Fibroblast of skin of left biceps (primary cell): Measurements from ENCODE around the gene ASCC1.

Source experiments
- DNase-seq, 2 experiments: peaks; one replicate each; pipeline ENCODE4 v3.0.0-alpha.2; 2013; ENCODE audit warnings: low read depth in 2 of 2

The ASCC1 gene

DNA sequence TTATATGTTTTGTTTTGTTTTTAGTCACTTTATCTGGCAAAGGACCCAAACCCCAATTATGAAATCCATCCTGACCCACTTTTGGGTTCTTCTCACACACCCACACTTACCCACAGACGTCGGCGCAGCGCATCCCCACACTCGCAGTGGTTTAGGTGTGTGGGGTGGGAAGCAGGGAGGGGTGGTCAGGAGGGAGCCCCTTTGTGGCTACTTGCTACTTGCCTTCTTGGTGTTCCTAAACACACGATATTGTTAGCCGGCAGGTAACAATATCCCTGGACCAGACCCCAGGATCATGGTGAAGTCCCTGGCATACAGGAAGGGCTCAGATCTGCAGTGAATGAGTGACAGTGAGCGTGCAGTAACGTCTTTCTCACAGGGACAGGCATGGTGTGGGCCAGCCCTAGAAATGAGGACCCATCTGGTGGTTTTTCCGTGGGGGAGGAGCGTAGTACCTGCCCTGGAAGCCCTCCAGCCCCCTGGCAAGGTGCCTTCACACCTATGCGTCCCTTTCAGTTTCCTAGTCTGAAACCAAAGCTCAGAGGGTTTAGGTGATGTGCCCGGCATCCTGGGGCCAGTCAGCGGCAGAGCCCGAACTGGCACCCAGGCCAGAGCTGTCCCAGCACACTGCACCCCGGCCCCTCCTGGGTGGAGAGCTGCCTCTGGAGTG lies 132.2 kb downstream of the ASCC1 start:
- no peak for DNase-seq

DNA sequence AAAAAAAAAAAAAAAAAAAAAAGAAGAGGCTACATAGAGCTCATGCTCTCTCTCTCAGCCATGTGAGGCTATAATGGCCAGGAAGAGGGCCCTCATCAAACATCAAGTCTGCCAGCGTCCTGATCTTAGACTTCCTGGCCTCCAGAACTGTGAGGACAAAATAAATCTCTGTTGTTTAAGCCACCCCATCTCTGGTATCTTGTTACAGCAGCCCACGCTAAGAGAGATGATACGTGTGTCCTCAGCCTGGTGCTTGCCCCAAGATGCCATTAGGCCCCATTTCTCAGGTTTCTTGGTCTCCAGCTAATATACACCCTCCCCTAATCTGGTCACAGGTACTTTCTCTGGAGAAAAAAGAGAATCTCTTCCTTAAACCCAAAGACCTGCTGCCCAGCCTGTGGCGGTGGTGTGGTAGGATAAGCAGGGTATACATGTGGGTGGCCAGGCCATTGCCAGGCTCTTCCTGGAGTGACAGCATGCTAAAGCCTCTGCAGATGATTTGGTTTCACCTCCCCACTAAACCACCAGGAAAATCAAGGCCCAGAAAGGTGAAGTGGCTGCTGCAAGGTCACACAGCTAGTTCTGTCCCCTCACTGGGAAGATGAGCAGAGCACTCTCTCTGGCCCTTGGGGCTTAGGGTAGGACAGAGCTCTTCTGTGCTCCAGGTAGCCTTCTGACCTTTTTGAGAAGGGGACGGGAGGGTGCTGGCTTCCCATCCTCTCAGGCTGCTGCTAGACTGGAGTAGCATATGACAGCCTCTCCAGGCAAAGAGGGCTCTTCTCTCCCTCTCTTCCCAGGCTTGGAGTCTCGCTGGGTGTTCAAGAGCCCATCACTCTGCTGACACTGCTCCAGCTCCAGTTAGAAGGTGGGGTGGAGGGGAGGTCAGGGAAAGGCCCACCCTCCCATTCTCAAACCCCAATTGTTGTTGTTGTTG lies 133.0 kb downstream of the ASCC1 start:
- DNase-seq, result no peak

DNA sequence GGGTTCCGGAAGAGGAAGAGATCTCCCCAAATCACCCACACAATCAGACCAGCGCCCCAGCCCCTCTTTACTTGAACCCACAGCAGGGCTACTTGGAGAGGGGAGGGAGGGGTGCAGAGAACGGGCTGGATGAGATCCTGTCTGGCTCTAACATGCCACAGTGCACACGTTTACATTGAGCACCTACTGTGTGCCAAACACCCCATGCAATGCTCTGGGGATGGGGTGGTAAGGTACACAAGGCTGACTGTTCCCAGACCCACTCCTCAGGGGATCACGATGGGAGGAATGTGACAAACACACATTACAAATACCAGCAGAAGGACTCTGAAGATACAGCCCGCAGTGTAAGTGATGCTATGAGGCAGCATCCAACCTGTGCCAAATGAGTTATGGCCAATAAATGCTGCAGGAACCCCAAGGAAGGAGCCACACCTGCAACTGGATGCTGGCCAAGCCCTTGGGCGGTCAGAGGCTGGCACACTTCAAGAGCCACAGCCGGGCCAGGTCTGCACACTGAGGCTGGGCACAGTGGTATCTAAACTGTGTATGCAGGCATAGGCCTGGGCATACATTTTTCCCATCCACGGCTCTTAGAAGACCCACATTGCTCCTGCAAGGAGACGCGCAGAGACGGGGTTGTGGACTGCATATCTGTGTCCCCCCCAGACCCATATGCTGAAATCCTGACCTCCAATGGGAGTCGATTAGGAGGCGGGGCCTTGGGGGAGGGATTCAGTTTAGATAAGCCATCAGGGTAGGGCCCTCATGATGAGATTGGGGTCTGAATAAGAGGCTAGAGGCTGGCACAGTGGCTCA lies 134.1 kb downstream of the ASCC1 start:
- no peak for DNase-seq

DNA sequence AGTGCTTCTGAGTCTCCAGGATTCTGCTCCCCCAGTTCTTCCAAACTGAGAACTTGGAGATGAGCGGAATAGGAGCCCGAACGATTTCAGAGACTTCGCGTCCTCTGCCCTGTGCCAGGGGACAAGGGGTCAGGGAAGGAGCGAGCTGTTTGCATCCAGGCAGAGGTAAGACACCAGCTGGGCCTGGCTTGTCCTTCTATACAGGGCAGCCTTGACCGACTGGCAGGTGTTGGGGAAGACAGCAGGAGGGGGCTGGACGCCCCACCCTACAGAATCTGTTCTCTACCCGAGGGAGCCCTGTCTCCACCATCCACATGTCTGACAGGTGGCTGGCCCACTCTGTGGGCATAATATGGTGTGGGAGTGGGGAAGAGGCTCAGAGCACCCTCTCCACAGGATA lies 134.9 kb downstream of the ASCC1 start:
- DNase-seq, result no peak

DNA sequence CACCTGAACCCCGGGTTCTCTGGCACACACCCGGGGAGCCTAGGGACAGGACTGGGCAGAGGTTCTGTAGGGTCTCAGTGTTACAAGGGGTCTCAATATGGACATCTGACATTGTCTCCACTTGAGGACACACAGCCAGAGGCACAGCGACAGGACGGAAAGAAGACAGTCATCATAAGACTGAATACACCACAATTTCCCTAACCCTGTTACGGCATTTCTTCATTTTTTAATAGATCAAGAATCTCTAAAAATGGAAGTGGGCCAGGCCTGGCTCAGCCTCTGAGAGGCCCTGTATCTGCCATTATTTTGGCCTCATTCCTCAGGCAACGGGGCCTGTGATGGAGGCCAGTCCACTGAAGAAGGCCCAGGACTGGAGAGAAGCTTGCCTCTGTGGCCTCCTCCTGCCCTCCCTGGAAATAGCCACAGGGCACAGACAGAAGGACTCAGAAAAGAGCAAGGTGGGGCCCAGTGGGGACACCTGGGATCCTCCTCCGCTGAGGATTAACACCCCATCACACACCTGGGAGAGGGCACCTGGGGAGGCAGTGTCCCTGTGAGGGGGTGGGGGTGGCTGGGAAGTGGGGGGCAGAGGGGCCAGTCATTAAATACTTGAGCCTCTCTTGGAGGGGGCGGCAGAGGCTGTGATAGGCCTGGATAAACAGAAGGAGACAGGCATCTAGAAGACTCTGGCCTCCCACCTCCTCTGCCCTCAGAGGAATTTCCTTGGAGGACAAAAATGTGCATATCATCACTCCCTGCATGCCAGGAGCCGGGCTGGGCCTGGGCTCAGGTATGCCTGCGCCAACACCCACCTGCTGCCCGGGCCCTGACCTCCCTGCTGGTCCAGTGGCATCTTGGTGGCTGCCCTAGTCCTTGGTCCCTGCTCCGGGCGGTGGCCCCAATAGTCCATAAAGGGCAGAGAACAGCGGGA lies 135.8 kb downstream of the ASCC1 start:
- DNase-seq, result no peak

DNA sequence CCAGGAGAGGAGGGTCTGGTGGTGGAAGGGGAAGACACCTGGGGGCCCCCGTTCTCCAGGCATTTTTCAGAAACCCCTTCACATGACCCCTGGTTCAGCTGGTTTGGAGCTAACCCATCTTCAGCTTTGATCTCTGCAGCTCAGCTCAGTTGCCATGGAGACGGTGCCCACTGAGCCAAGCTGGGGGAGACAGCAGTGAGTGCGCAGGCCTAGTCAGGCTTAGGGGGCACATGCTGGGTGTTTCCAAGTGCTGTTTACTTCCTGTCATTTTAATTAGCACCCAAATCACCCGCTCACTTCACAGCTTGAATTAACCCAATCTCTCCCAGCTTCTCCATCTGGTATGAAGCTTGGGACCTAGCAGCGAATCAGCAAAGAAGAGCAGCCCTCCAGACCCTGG lies 136.7 kb downstream of the ASCC1 start:
- DNase-seq, result no peak

DNA sequence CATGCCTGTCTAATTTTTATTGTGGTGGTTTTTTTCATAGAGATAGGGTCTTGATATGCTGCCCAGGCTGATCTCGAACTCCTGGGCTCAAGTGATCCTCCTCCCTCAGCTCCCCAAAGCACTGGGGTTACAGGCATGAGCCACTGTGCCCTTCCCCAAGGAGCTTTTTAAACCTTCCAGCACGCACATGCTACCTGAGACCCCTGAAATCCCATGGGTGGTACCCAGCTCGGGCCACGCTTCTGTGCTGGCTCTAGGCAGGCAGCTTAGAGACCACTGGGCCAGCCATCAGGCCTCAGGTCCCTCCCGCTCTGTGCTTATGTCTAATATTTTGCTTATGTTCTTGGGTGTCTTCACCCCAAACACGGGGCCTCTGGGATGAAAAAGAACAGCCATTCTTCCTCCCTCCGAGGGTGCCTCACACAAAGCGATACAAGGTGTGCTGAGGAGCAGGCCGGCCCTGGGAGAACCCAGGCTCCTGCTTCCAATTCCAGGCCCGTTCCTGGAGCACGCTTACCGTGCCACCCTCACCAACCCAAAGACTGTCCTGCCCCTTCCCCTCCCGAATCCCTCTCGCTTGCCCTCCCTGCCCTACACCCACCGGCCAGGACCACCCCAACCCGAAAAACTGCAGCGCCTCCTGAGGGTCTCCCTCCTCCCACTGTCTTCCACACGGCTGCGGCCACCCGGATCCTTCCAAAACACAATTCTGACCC lies 138.6 kb downstream of the ASCC1 start:
- DNase-seq, result no peak

DNA sequence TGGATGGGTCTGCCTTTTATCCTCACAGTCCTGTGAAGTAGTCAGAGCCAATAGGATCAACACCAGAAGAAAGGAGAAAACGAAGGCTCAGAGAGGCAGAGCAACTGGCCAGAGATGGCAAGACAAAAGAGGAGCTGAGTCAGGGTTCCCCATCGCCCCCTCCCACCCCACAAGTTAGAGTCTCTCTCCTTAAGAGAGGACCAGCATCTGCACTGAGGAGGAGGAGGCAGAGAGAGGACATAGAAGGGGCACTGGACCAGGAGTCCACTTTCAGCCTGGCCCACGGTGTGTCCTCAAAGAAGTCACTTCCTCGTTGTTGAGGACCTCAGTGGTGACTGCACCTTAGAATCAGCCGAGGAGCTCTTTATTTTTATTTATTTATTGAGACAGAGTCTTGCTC lies 139.3 kb downstream of the ASCC1 start:
- no peak for DNase-seq

DNA sequence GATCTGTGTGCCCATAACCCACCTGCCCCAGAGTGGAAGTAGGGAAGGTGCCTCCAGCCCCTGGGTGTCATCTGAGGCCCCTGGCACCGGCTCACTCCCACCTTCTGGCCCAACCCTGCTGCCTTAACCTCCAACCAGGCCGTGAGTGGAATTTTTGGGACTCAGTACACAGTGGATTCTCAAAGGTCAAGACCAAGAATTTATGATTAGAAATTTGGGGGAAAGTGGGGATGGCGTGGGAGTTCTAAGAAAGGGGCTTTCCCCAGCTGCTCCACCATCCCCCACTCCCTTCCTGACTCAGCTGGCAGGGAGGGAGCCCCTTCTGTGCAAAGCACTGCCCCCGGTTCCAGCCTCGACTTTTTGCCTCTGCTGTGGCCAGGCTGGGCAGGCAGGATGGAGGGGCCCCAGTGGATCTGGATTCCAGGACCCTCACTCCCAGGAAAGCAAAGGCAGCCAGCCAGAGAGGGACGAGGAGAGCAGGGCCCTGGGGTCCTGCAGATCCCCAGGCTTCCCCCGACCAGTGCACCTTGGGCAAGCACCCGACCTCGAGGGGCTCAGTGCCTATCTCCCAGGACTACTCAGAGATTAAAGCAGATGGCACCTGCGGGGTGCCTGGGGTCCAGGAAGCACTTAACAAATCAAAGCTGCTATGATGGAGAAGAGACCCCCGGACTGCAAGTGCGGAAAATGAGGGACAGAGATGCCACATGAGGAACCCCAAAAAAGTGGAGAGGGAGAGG lies 140.5 kb downstream of the ASCC1 start:
- DNase-seq, result no peak

DNA sequence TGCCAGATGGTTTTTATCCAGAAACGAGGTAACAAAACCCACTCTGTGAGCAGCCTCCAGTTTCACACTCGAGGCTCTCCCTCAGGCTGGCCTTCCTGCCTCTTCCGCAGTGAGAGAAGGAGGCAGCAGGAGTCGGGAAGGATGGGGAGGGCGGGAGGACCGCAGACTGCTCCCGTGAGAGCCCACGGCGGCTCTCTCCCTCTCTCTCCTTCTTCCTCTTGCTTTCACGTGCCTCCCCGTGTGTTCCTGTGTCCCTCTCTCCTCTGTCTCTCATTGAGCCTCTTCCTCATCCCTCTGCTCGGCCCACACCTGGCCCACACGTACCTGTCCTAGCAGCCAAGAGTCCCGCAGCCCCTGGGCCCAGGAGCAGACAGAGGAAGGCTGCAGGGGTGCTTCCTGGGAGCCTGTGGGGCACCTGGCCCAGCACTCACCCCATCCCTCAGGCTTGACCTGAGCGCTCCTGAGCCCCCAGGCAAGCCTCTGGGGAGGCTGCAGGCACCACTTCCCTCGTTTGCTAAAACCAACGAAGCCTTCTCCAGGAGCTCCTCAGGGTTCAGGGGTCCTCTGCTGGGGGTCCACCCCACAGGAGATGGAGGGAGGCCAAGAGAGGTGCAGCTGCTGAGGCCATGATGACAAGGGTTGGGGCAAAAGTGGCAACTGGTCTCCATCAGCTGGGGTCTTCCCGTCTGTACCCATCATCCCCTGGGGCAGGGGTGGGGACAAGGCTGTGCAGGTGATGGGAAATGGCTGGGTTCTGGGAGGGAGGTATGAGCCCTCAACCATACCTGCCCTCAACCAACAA lies 141.3 kb downstream of the ASCC1 start:
- no peak for DNase-seq

DNA sequence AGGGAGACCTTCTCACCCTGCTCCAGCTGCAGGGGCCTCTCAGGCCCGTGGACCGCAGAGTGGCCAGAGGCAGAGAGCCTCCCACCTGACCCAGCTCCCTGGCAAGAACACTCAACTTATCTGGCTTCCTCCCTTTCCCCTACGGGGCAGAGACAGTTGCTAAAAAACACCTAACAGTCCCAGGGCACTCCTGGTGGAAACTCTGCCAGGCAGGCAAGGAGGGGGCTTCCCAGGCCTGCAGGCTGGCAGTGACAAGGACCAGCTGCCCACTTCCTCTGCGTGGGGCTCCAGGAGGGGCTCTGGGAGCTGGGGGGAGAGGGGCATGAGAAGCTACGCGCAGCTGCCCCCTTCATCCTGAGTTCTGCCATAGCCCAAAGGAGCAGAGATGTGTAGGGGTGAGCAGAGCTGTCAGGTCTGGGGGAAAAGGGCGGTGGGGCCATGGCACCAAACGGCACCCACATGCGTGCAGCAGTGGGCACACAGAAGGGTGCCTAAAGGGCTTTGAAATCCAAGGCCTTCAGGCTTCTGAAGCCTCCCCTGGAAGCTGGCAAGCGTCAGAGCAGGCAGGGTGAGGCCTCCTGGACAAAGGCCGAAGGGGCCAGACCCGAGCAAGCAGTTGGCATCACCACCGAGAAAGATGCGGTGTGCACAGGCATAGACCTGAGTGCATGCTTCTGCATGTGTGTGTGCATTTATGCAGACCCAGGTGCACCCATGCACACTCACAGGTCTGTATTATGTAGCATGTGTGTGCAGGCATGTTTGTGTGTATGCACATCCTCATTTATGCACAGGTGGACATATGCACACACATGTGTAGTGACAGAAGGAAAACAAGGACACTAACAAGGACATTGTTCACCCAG lies 142.1 kb downstream of the ASCC1 start:
- no peak for DNase-seq

DNA sequence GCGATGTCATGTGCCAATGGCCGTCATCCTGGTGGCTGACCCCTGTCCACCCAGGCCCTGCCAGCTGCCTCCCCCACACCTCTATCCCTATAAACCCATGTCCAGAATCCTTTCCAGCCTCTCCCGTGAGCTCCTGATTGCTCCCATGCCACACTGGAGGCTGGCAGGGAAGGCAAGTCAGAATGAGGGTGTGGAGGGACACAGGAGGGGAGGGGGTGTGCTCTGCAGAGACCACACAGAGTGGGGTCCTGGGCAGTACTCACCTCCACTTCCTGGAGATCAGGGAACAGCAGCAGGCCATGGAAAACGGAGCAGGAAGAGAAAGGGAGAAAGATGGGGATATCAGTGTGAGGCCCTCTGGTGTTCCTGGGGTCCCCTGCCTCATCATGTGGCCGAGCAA lies 143.4 kb downstream of the ASCC1 start:
- DNase-seq, result no peak

DNA sequence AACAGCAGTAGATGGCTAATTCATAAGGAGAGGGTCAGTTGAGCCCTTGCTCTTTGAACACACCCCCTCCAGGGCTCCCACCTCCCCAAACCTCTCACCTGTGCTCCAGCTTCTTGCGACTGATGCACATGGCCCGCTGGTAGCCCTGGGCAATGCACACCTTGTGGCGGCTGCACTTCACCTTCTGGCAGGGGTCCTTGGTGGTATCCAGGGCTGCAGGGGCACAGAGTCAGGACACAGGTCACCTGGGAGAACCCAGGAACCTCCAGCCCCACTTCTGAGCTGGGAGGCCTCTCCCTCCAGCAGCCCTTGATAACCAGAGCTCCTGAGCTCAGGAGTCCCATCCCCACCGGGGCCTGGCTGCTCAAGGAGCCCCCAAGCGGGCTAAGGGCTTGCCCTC lies 144.0 kb downstream of the ASCC1 start:
- DNase-seq, result no peak

DNA sequence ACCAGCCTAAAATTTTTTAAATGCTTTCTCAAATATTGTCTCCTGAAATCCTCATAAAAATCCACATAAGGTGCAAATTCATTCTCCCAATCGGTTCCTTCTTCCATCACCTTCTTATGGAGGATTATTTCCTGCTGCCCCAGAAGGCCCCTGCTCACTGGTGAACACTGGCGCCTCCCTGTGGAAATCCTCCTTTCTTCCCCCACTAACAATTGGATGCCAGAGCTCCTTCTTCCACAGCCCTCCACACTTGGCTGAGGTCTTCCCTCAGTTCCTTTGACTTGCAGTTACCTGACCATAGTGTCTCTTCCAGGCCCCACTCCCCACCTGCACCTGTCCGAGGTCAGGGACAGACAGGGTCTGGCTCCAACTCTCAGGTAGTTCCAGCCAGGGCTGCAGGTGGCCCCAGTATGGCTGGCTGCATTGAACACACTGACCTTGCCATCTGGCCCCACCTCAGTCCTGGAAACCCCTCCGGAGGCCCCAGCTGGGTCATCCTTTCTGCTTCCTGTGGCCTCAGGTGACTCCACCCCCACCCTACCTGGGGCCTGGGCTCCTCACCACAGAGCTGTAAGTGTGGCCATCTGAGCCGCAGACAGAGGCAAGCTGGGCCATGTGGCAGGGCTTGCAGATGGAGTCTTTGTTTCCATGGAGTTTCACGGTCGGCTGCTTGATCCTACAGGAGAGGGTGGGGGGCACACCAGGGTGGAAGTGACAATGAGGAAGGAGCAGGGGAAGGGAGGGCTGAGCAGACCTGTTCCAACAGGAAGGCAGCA lies 146.1 kb downstream of the ASCC1 start:
- no peak for DNase-seq

DNA sequence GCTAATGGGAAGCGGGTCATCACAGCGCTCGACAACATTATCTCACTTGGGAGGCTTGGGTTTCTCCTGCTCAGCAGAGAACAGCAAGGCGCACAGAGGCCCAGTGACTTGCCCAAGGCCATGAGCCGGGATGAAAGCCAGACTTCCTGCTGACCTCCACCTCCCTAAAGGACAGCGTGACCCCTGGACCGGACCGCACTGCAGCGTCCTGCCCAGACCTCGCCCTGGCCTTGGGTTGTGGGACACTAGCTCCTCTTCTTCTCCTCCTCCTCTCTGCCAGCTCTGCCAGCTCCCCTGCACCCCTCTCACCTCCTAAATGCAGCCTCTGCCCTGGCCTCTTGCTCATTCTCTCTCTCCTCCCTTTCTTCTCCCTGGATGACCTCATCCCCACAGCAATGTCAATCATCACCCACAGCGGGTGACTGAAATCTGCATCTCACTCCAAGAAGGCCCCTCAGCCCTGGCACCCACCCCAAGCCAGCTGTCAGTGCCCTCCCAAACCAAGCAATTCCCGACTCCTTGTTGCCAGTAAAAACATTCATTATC lies 147.1 kb downstream of the ASCC1 start:
- no peak for DNase-seq

DNA sequence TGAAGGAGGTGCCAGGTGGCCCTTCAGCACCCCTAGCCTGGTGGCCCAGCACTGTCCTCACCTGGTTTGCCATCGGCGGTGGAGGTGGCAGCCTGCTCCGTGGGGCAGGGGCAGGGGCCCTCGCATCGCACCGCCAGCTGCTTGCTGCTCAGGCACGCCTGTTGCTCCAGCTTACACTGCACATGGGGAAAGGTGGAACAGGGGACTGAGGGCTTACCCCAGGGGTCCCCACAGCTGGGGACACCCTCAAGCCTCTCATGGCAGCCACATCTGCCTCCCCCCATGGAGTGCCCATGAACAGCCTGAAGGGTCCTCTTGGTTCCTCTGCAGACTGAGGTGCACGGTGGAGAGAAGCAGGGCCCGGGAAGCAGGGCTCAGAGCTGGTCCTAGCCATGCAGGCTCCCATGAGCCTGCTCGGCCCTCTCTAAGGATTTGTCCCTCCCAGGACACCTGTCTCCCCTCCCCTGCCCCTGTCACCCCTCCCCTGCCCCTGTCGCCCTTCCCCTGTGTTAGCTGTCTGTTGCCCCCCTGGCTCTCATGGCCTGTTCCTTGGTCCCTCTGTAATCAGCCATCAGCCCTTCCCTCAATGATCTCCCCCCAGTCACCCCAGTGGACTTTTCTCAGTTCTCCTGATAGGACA lies 147.8 kb downstream of the ASCC1 start:
- DNase-seq, result no peak
